Coronary artery (tissue), 2 donors: ENCODE results near the gene MYO1D.

ENCODE experiments used
- DNase-seq: peaks from one replicate; pipeline ENCODE4 v3.0.0-alpha.2; 2017; ENCODE audit warnings: low spot score
- H3K27ac ChIP-seq, 2 donors: fragments of 200-600 bp; sonication (generic); one replicate each; pipeline ENCODE4 v1.5.1; 2016 to 2019
- H3K4me3 ChIP-seq: fragments of 200-600 bp; sonication (generic); 2 replicates; pipeline ENCODE4 v1.5.1; 2016; ENCODE audit warnings: mild to moderate bottlenecking, moderate library complexity
- TF ChIP-seq, protein P1 (sequence below): fragments of 200-600 bp; sonication (generic); IDR thresholded peaks from one replicate; pipeline ENCODE4 v1.5.1; 2019; ENCODE audit warnings: antibody characterized with exemption

The MYO1D gene

DNA sequence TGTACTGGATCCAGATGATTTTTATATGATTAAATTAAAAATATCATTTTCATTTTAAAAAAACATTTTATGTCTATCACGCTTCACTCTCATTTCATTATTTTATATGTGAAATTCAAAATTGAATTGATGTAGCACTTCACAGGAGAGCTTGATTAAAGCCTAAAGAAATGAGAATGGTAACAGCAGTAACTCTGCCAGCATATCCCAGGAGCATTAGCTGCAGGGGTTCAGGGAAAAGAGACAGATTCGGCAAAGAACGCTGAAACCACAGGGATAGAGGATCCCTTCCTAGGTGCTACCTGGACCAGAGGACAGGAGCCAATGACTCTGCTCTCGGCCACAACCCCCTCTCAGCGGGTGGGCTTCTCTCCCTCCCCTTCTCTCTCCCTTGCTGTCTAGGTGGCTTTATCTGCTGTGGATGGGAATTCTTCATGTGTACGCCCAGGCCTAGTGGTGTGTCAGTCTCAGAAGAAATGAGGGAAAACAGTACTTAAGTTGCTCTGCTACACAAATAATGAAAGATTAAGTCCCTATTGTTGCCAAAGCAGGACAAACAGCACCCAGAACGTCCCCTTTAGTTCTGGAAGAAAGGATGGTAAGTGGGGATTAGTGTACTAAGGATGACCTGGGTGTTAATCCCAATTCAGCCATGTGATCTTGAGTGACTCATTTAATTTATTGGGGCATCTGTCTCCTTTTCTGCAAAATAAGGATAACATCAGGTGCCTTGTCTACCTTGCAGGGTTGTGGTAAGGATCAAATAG is 266.9 kb downstream of the MYO1D start:
- TF ChIP-seq, protein P1, sequence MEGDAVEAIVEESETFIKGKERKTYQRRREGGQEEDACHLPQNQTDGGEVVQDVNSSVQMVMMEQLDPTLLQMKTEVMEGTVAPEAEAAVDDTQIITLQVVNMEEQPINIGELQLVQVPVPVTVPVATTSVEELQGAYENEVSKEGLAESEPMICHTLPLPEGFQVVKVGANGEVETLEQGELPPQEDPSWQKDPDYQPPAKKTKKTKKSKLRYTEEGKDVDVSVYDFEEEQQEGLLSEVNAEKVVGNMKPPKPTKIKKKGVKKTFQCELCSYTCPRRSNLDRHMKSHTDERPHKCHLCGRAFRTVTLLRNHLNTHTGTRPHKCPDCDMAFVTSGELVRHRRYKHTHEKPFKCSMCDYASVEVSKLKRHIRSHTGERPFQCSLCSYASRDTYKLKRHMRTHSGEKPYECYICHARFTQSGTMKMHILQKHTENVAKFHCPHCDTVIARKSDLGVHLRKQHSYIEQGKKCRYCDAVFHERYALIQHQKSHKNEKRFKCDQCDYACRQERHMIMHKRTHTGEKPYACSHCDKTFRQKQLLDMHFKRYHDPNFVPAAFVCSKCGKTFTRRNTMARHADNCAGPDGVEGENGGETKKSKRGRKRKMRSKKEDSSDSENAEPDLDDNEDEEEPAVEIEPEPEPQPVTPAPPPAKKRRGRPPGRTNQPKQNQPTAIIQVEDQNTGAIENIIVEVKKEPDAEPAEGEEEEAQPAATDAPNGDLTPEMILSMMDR, result no peak

DNA sequence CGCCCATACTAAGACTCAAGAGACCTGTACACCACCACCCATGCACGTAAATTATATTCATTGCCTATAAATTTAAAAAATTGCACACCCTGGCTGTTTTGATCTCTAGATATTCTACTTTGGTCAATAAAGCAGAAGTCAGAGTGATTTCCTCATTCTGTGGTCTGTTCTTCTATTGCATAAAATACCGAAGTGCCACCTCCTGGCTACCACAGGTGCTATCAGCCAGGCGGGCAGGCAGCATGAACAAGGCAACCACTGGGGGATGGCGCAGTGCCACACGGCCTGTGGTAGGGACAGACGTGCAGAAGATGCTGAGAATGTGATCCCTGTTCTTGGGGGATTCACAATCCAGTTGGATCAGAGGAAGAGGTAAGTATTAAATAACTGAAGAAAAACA is 267.8 kb downstream of the MYO1D start:
- H3K27ac ChIP-seq, result no peak overlapping the region
- TF ChIP-seq, protein P1, result no peak
- no peak for DNase-seq
- no peak overlapping the region for H3K4me3 ChIP-seq

More for the DNA sequence above, 266.9 kb downstream of the MYO1D start:
- Histone ChIP-seq H3K27ac (no peak overlapping the region), H3K4me3 (no peak overlapping the region)
- DNase-seq, result no peak

DNA sequence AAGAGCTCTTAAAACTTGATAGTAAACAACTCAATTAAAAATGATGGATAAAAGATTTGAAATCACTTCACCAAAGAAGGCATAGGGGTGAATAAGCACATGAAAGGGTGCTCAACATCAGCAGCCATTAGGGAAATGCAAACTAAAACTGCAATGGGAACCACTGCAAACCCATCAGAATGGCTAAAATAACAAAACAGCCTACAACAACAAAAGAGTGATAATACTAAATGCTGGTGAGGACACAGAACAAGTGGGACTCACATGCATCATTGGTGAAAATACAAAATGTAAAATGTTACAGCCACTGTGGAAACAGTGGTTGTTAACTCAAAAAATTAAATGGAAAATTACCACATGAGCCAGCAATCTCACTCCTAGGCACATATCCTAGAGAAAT is 268.7 kb downstream of the MYO1D start:
- Histone ChIP-seq H3K27ac (no peak overlapping the region), H3K4me3 (no peak overlapping the region)
- no peak for DNase-seq
- TF ChIP-seq, protein P1, result no peak

DNA sequence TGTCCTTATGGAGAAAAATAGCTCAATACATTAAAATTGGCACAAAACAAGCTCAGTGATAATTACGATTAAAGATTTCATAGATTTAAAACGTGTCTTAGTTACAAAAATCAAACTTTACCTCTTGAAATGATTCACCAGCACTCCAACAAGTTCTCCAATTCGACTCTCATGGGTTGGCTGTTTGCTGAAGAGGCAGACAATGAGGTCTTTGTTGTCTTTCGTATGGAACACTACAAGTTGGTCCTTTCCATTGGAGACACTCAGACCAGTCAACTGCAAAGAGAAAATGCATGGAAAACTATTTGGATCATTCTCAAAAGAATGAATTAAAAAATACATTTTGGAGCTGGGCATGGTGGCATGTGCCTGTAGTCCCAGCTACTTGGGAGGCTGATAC is 272.0 kb downstream of the MYO1D start:
- H3K27ac ChIP-seq, result no peak overlapping the region
- no peak for DNase-seq
- TF ChIP-seq, protein P1, result no peak

DNA sequence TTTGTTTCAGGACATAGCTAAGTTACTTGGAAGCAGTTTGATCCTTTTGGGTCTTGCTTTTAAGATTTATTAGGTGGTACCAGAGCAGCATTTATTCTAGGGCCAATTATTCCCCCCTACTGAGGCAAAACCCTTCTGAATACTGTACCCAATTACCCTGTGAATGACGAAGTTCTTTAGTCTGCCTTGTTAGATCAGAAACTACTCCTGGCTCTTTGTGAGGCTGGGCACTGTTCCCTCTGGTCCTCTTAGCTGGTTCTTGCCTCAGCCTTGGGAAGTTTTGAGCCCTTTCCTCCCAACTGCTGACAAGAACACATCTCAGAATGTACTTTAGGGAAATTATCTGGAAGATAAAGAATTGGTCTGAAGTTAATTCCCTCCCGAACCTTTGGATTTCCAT is 274.5 kb downstream of the MYO1D start:
- no peak for DNase-seq
- TF ChIP-seq, protein P1, result no peak
- H3K4me3 ChIP-seq, result no peak overlapping the region
- no peak overlapping the region for H3K27ac ChIP-seq

More for the DNA sequence above, 272.0 kb downstream of the MYO1D start:
- no peak overlapping the region for H3K4me3 ChIP-seq

DNA sequence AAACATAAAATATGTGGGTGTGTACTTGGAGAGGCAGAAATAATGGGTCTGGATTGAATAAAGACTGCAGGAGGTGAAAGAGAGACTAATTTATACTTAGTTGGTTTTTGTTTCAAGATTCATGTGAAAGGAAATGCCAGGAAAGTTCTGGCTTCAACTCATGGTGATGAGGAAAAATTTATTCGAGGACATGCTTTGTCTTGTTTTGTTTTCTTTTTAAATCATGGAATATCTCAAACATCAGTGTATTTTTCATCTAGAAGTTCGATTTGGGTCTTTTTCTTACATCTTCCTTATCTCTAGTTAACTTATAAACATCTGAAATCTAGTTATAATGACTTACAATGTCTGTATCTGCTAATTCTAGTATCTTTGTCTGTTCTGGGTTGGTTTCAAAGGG is 275.1 kb downstream of the MYO1D start:
- Histone ChIP-seq H3K4me3 (no peak overlapping the region), H3K27ac (no peak overlapping the region)
- TF ChIP-seq, protein P1, result no peak
- DNase-seq, result no peak

DNA sequence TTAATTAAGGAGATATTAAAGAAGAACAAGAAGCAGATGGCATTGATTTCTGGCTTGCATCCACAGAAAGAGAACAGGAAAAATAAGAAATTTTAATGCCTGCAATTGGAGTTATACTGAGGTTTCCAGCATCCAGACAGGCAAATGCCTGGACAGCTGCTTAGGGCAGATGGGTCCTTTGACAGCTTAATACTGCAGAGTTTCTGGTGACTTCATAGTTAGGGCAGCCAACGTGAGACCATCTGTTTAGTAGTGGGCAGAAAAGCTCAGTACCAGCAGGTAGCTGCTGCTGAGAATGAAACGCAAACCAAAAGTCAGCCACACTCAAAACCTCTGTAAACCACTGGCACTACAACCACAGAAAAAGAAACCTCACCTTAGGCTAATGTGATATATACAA is 280.3 kb downstream of the MYO1D start:
- DNase-seq, result no peak
- TF ChIP-seq, protein P1, result no peak
- Histone ChIP-seq H3K4me3 (no peak overlapping the region), H3K27ac (no peak overlapping the region)
